H9 (cell line): Measurements from ENCODE around the gene DEAF1. TPM values are rescaled to one million over a fixed set of nuclear protein-coding genes. Genes with fewer than 3 reads are reported as not detected.

Experiments used
- DNase-seq: peaks from one replicate; pipeline ENCODE4 v3.0.0-alpha.2; 2017
- H2AFZ ChIP-seq: one replicate; pipeline ENCODE4 v1.6.1; 2013; ENCODE audit warnings: mild to moderate bottlenecking, low read length, control low read depth, moderate library complexity
- H2AK5ac ChIP-seq: 2 replicates; pipeline ENCODE4 v1.6.1; 2013; ENCODE audit warnings: low read length, control low read depth, mixed read lengths; ENCODE audit not compliant: insufficient read length
- H2BK120ac ChIP-seq: one replicate; pipeline ENCODE4 v1.6.1; 2013; ENCODE audit warnings: low read depth, mild to moderate bottlenecking, low read length, control low read depth, inconsistent platforms; ENCODE audit not compliant: poor library complexity, severe bottlenecking
- H2BK12ac ChIP-seq: 2 replicates; pipeline ENCODE4 v1.6.1; 2013; ENCODE audit warnings: low read length, control low read depth, mixed read lengths, low read depth; ENCODE audit not compliant: insufficient read length
- H2BK15ac ChIP-seq: 2 replicates; pipeline ENCODE4 v1.6.1; 2013; ENCODE audit warnings: low read depth, low read length, control low read depth
- H2BK20ac ChIP-seq: one replicate; pipeline ENCODE4 v1.6.1; 2013; ENCODE audit warnings: low read depth, mild to moderate bottlenecking, low read length, control low read depth, inconsistent platforms; ENCODE audit not compliant: poor library complexity, severe bottlenecking
- H2BK5ac ChIP-seq: 2 replicates; pipeline ENCODE4 v1.6.1; 2013; ENCODE audit warnings: low read length, control low read depth, mixed read lengths; ENCODE audit not compliant: insufficient read length
- H3K14ac ChIP-seq: 2 replicates; pipeline ENCODE4 v1.6.1; 2013; ENCODE audit warnings: low read length, control low read depth; ENCODE audit not compliant: insufficient read depth
- H3K18ac ChIP-seq: 2 replicates; pipeline ENCODE4 v1.6.1; 2013; ENCODE audit warnings: low read depth, mild to moderate bottlenecking, mixed read lengths, low read length, control low read depth; ENCODE audit not compliant: insufficient read length
- H3K23ac ChIP-seq: 2 replicates; pipeline ENCODE4 v1.6.1; 2013; ENCODE audit warnings: low read length, control low read depth, mixed read lengths, low read depth; ENCODE audit not compliant: insufficient read length
- H3K23me2 ChIP-seq: 2 replicates; pipeline ENCODE4 v1.6.1; 2013; ENCODE audit warnings: low read depth, mild to moderate bottlenecking, mixed read lengths, low read length, control low read depth; ENCODE audit not compliant: insufficient read length, poor library complexity, severe bottlenecking
- H3K27ac ChIP-seq: 2 replicates; pipeline ENCODE4 v1.5.1; 2013; ENCODE audit warnings: low read length, control low read depth, mixed read lengths, low read depth; ENCODE audit not compliant: insufficient read length
- H3K27me3 ChIP-seq: 2 replicates; pipeline ENCODE4 v1.6.1; 2013; ENCODE audit warnings: low read length, control low read depth, inconsistent platforms; ENCODE audit not compliant: insufficient read depth
- H3K4ac ChIP-seq: 2 replicates; pipeline ENCODE4 v1.6.1; 2013; ENCODE audit warnings: low read depth, mild to moderate bottlenecking, control low read depth, inconsistent platforms, low read length, moderate library complexity
- H3K4me1 ChIP-seq: 2 replicates; pipeline ENCODE4 v1.6.1; 2013; ENCODE audit warnings: low read length, control low read depth, inconsistent platforms; ENCODE audit not compliant: insufficient read depth
- H3K4me2 ChIP-seq: 2 replicates; pipeline ENCODE4 v1.6.1; 2013; ENCODE audit warnings: low read length, control low read depth, mixed read lengths; ENCODE audit not compliant: insufficient read length, insufficient read depth
- H3K56ac ChIP-seq: 2 replicates; pipeline ENCODE4 v1.6.1; 2013; ENCODE audit warnings: low read depth, mild to moderate bottlenecking, mixed read lengths, low read length, control low read depth; ENCODE audit not compliant: insufficient read length
- H3K79me1 ChIP-seq: 2 replicates; pipeline ENCODE4 v1.6.1; 2013; ENCODE audit warnings: low read depth, mild to moderate bottlenecking, moderate library complexity, low read length, control low read depth, inconsistent platforms; ENCODE audit not compliant: insufficient read depth, poor library complexity, severe bottlenecking
- H3K79me2 ChIP-seq: 2 replicates; pipeline ENCODE4 v1.6.1; 2013; ENCODE audit warnings: low read length, control low read depth, inconsistent platforms; ENCODE audit not compliant: insufficient read depth
- H3K9ac ChIP-seq: 2 replicates; pipeline ENCODE4 v1.6.1; 2013; ENCODE audit warnings: low read length, control low read depth, mixed read lengths; ENCODE audit not compliant: insufficient read length; ENCODE audit errors: extremely low read depth
- H3K9me3 ChIP-seq: one replicate; pipeline ENCODE4 v1.6.1; 2013; ENCODE audit warnings: low read depth, low read length, inconsistent platforms; ENCODE audit not compliant: control insufficient read depth
- H3T11ph ChIP-seq: one replicate; pipeline ENCODE4 v1.6.1; 2013; ENCODE audit warnings: mild to moderate bottlenecking, low read length, control low read depth, inconsistent platforms
- H4K20me1 ChIP-seq: one replicate; pipeline ENCODE4 v1.6.1; 2013; ENCODE audit not compliant: control insufficient read depth, insufficient read length, insufficient read depth
- H4K5ac ChIP-seq: 2 replicates; pipeline ENCODE4 v1.6.1; 2013; ENCODE audit warnings: low read depth, mild to moderate bottlenecking, mixed read lengths, low read length, control low read depth; ENCODE audit not compliant: insufficient read length
- H4K8ac ChIP-seq: replicated peaks from 2 replicates; pipeline ENCODE4 v1.6.1; 2013; ENCODE audit warnings: low read length, control low read depth, mixed read lengths, low read depth; ENCODE audit not compliant: insufficient read length
- H4K91ac ChIP-seq: 2 replicates; pipeline ENCODE4 v1.6.1; 2013; ENCODE audit warnings: low read depth, mild to moderate bottlenecking, moderate library complexity, mixed read lengths, low read length, control low read depth; ENCODE audit not compliant: insufficient read length
- H3K27ac Mint-ChIP-seq, 3 experiments: 2 replicates in 2 of 3; 3 replicates in 1 of 3; pipeline ENCODE4 v1.8.0; 2020 to 2021; ENCODE audit warnings: mixed read lengths in 3 of 3, mild to moderate bottlenecking in 1 of 3, moderate library complexity in 1 of 3
- H3K27me3 Mint-ChIP-seq: 2 replicates; pipeline ENCODE4 v1.8.0; 2021; ENCODE audit warnings: low read depth, mild to moderate bottlenecking, moderate library complexity, mixed read lengths
- H3K36me3 Mint-ChIP-seq, 3 experiments: 2 replicates in 2 of 3; 3 replicates in 1 of 3; pipeline ENCODE4 v1.8.0; 2020 to 2021; ENCODE audit warnings: low read depth in 3 of 3, mixed read lengths in 3 of 3; ENCODE audit not compliant: insufficient read depth in 1 of 3
- H3K4me1 Mint-ChIP-seq, 2 experiments: 2 replicates each; pipeline ENCODE4 v1.8.0; 2020; ENCODE audit warnings: mixed read lengths in 2 of 2
- H3K4me3 Mint-ChIP-seq, 2 experiments: 2 replicates in 1 of 2; 3 replicates in 1 of 2; pipeline ENCODE4 v1.8.0; 2020 to 2021; ENCODE audit warnings: mild to moderate bottlenecking in 2 of 2, mixed read lengths in 2 of 2, moderate library complexity in 1 of 2
- H3K9me3 Mint-ChIP-seq, 2 experiments: 2 replicates in 1 of 2; 3 replicates in 1 of 2; pipeline ENCODE4 v1.8.0; 2020; ENCODE audit warnings: mild to moderate bottlenecking in 2 of 2, mixed read lengths in 2 of 2, moderate library complexity in 1 of 2
- WGBS: extraction: QIAGEN DNeasy Blood & Tissue Kit; methylation state at CpG from one replicate; pipeline ENCODE4 v1.1.7; 2013; ENCODE audit warnings: missing lambda C conversion rate, low lambda C conversion rate, mixed read lengths; ENCODE audit not compliant: insufficient read length; ENCODE audit errors: extremely low coverage; 5-methylcytosine and 5-hydroxymethylcytosine counted together
- total RNA-seq: library from RNA; stranded (reverse); gene quantifications from 2 replicates; pipeline ENCODE4 v1.2.1, GENCODE V29; 2021
- TF ChIP-seq, protein P1 (sequence below): fragments of 200-600 bp; sonication (generic); conservative IDR thresholded peaks from 3 replicates; pipeline ENCODE4 v1.8.0; 2021; ENCODE audit warnings: antibody characterized with exemption, mild to moderate bottlenecking

The DEAF1 gene
- total RNA-seq, 1 experiment from 2014 or later: 67.3 TPM

- H3K27ac Mint-ChIP-seq: peak overlapping the region in 1 of 3 experiments; percentile 23; a peak in 1 of 7 replicates
- no peak overlapping the region for H3K27ac ChIP-seq
- no peak overlapping the region for H3T11ph ChIP-seq
- no peak overlapping the region for H3K23ac ChIP-seq
- TF ChIP-seq, protein P1, sequence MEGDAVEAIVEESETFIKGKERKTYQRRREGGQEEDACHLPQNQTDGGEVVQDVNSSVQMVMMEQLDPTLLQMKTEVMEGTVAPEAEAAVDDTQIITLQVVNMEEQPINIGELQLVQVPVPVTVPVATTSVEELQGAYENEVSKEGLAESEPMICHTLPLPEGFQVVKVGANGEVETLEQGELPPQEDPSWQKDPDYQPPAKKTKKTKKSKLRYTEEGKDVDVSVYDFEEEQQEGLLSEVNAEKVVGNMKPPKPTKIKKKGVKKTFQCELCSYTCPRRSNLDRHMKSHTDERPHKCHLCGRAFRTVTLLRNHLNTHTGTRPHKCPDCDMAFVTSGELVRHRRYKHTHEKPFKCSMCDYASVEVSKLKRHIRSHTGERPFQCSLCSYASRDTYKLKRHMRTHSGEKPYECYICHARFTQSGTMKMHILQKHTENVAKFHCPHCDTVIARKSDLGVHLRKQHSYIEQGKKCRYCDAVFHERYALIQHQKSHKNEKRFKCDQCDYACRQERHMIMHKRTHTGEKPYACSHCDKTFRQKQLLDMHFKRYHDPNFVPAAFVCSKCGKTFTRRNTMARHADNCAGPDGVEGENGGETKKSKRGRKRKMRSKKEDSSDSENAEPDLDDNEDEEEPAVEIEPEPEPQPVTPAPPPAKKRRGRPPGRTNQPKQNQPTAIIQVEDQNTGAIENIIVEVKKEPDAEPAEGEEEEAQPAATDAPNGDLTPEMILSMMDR: peak; percentile 25; the same call in 1 of the 3 replicates
- H2BK12ac ChIP-seq: no peak overlapping the region
- H3K4me1 Mint-ChIP-seq: peaks cover 9 to 20% of the 10 kb centered on the region in 2 experiments
- no peak overlapping the region for H3K56ac ChIP-seq
- no peak overlapping the region for H4K91ac ChIP-seq
- H2BK5ac ChIP-seq: no peak overlapping the region
- H3K4me2 ChIP-seq: no peak overlapping the region
- no peak overlapping the region for H3K14ac ChIP-seq
- H3K9me3 Mint-ChIP-seq: no peaks in the 10 kb centered on the region; a peak in 1 of 5 replicates
- no peaks in the 10 kb centered on the region for H3K23me2 ChIP-seq
- H4K20me1 ChIP-seq: no peaks in the 10 kb centered on the region
- H4K5ac ChIP-seq: no peak overlapping the region
- no peak overlapping the region; a peak in 1 of 5 replicates for H3K4me3 Mint-ChIP-seq
- no peak overlapping the region for H3K18ac ChIP-seq
- no peak overlapping the region for H2BK15ac ChIP-seq
- H3K36me3 Mint-ChIP-seq: peaks cover 0 to 7% (median 0%) of the 10 kb centered on the region in 3 experiments; a peak in 4 of 7 replicates
- peaks cover 6% of the 10 kb centered on the region; the same call in 1 of the 2 replicates for H3K27me3 ChIP-seq
- H3K79me1 ChIP-seq: no peaks in the 10 kb centered on the region
- no peak overlapping the region for H2AFZ ChIP-seq
- H3K4me1 ChIP-seq: no peaks in the 10 kb centered on the region
- H3K9ac ChIP-seq: no peak overlapping the region
- no peaks in the 10 kb centered on the region for H3K79me2 ChIP-seq
- WGBS: no CpG with 5 or more reads among the region's 10 CpGs
- no peak overlapping the region for H2AK5ac ChIP-seq
- no peak overlapping the region for H3K4ac ChIP-seq
- DNase-seq: no peak
- no peak overlapping the region for H2BK20ac ChIP-seq
- no peaks in the 10 kb centered on the region for H3K9me3 ChIP-seq
- peaks cover 27% of the 10 kb centered on the region for H3K27me3 Mint-ChIP-seq
- no peak overlapping the region for H4K8ac ChIP-seq
- no peak overlapping the region for H2BK120ac ChIP-seq
Measured at GRCh38 chr11:629237-629583, 65.8 kb downstream of the DEAF1 start.
